Measurements from ENCODE around the gene OSBPL7.
A peak's percentile ranks its signal among the peaks of the same experiment; 100 is the strongest.

Gene OSBPL7

DNA sequence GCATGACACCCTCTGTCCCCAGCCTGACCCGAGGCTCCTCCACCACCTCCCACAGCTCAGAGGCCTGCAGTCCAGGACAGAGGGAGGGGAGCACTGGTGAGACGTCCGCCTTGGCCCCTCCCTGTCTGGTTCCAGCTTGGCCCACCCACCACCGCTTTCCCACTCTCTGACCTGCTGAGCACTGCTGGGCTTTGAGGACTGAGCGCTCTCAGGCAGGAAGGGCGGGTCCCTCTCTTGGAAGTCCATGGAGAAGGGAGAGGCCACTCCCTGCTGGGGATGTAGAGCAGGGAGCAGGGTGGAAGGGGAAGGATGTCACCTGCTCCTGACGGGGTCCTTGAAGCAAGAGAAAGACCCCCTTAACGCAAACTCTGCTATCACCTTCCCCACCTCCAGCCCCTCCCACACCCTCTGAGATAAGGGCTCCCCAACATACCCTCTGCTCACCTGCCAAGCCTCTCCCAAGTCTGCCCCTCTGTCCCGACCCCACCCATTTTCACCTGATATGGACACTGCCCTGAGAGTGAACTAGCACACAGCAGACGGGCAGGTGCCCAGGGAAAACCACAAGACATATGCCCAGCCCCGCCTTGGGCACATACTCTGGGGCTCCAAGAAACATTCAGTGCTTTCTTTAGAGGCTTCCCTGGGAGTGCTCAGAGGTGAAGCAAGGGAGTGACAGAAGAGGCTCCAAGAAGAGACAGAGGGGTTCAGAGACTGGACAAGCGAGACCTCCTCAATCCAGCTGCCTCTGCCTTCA lies 1.4 kb downstream of the OSBPL7 start:
- DNase-seq, result no peak

- DNase-seq, result no peak
Measured at GRCh38 chr17:47819475-47819874, 2.1 kb downstream of the OSBPL7 start.

DNA sequence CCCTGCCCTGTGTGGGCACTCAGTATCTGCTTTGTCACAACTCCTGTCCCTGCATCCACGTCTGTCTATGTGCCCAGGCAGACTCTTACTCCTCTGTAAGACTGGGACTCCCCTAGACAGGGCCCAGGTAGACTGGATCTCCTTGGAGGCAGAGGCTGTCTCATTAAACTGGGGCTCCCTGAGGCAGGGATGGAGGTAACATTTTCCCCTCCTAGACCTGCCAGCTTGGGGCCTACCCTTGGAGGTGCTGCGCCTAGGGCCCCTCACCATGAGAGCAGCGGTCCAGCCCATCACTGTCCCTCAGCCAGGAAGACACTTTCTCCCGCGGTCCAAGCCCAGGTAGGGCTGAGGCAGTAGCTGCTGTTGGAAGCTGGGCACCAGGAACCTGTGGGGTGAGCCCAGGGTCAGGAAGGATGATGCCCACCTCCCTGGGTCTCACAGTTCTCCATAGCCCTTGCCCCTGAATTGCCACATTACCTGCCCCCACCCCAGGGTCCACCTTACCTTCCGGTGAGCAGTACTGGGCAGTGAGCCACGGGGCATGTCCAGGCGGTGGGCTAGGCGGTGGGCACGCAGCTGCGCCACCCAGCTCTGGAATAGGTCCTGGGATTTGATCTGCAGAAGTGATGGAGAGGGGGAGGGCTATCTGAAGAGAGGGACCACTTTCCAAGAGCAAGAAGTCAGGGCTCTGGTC lies 3.4 kb downstream of the OSBPL7 start:
- DNase-seq, result no peak

- no peak for DNase-seq
Measured at GRCh38 chr17:47816947-47817346, 4.6 kb downstream of the OSBPL7 start.

GRCh38 chr17:47816111-47816735 lies 5.4 kb downstream of the OSBPL7 start:
- no peak for DNase-seq

DNA sequence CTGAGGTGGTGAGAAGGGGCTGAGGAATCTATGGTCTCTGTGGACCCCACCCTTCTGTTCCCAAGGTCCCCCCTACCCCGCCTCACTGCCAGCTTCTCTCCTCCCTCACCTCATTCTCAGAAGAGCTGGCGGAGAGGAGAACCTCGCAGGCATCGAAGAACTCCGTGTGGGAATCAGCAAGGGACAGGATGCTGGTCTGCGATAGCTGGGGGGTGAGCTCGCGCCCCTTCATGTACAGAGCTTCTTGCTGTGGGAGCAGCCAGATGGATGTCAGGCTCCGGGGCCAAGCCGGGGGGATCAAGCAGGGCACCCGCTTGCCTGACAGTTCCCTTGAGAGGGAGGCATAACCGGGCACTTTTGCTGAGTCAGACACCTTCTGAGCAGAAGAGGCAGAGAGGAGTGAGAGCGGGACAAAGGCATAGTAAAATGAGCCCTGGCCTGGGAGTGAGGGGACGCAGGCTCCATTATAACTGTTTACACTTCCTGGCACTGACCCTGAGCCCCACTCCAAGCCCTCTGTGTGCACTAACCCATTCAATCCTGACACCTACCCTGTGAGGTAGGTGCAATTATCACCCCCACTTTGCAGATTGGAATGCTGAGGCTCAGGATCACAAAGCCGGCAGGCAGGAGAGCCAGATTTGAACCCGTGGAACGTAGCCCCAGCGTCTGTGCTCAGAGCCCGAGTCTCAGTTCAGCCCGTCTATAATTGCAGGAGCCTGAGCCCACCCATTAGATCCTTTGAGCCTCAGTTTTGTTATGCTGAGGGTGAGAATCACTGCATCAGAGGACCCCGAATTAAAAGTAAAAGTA lies 6.3 kb downstream of the OSBPL7 start:
- DNase-seq, result no peak

- DNase-seq, result no peak
Measured at GRCh38 chr17:47813512-47814031, 8.0 kb downstream of the OSBPL7 start.

- DNase-seq, result no peak
Measured at GRCh38 chr17:47813077-47813476, 8.5 kb downstream of the OSBPL7 start.

DNA sequence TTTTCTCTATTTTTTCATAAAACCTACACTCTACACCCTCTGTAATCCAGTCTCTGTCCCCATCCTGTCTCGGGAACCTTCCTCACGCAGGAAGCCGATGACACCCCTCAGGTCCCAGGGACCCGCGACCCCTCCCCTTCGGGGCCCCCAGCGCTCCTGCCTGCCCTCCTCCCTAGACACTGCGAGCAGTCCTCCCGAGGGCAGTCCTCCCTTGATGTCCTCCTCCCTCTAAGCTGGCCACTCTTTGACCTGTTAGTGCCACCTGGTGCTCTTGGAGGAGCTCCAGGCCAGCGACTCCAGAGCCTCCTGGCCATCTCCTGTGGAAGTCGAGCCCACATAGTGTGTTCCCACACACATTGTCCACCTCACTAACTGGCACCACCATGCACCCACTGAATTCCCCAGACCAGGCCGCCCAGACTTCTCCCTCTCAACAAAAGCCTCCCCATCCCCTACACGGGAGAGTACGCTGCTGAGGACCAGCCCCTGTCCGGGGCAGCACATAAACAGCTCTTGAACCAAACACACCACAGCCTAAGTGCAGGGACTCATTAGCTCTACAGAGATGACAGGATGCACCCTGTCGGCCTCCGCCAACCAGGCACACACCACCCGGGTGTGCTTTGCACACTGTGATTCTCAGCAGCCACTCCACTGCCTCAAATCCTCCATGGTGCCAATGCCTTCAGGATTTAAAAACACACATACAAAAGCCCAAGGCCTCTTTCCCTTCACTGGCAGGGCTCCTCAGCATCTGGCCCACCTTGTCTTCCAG lies 9.3 kb downstream of the OSBPL7 start:
- no peak for DNase-seq

DNA sequence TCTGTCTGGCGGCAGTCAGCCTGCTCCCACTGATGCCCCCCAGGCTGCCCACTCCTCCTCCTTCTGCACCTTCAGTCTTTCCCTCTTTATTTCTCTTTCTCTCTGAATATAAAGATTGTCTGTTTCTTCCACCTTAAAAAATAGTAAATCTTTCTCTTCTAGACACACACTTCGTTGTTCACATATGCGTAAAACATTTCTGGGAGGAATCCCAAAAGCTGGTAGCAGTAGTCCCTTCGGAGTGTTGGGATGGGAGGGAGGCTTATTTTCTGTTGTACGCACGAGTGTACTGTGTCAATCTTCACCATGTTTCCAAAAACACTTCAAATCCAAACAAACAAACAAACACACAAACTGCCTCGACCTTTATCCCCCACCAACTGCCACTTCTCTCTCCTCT lies 9.9 kb downstream of the OSBPL7 start:
- no peak for DNase-seq

GRCh38 chr17:47810901-47811635 lies 10.5 kb downstream of the OSBPL7 start:
- no peak for DNase-seq

- peak; percentile 12 for DNase-seq
Measured at GRCh38 chr17:47810200-47810821, 11.3 kb downstream of the OSBPL7 start.

- DNase-seq, result no peak
Measured at GRCh38 chr17:47808830-47809480, 12.6 kb downstream of the OSBPL7 start.

GRCh38 chr17:47808036-47808829 lies 13.4 kb downstream of the OSBPL7 start:
- DNase-seq, result no peak

GRCh38 chr17:47807421-47807820 lies 14.2 kb downstream of the OSBPL7 start:
- DNase-seq, result no peak

DNA sequence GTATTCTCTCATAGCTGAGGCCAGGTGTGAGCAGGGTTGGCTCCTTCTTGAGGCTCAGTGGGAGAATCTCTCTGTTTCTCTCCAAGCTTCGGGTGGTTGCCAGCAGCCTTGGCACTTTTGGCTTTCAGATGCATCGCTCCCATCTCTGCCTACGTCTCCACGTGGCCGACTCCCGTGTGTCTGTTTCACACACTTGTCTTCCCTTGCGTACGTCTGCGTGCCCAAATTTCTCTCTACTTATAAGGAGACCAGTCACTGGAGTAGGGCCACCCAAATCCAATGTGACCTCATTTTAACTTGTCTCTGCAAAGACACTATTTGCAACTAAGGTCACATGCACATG lies 14.7 kb downstream of the OSBPL7 start:
- DNase-seq, result no peak

DNA sequence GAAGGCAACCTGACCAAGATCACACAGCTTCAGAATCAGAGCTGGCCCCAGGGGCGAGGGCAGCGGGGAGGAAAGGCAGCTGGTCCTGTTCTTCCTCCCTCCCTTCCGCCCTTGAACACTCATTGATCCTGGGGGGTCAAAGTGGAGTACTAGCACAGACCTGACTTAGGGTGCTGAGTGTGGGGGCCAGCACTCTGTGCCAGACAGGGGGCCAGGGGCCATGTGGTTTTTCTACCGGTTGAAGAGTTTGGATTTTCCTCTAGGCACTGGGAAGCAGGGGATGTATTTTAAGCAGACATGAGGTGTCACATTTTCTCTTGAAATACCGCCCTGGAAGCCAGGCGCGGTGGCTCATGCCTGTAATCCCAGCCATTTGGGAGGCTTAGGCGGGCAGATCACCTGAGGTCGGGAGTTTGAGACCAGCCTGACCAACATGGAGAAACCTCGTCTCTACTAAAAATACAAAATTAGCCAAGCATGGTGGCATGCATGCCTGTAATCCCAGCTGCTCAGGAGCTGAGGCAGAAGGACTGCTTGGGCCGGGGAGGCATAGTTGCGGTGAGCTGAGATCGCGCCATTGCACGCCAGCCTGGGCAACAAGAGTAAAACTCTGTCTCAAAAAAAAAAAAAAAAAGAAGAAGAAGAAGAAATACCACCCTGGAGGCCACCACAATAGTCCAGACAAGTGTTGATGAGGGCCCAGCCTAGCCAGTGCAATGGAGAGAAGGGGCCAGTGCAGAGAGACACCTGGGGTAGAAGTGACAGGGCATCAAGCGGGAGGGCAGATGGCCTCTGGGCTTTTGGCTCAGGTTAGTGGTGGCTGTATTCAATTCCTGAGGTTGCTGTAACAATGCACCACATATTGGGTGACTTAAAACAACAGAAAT lies 15.3 kb downstream of the OSBPL7 start:
- no peak for DNase-seq

DNA sequence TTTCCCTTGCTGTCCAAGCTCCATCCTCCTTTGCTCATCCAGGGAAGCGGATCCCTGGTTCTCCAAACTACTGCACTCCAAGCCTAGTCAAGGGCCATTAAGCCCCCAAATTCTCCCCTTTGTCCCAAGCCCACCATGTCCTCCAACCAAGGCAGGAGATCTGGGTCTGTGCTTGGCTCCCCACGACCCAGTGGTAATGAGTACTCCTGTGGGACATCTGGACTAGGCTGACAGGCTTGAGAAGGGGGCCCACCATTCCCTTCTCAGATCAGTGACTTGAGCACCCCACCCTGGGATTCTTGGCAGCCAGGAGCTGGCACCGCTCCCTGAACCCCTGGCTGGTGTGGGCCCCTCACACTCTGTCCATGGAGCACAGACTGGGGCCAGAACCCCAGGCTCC lies 17.1 kb downstream of the OSBPL7 start:
- DNase-seq, result no peak

- no peak for DNase-seq
Measured at GRCh38 chr17:47803751-47804150, 17.8 kb downstream of the OSBPL7 start.
